SK-N-SH (cell line): ENCODE measurements around the gene ZNF469. TPM values are rescaled to one million over a fixed set of nuclear protein-coding genes. Genes with fewer than 3 reads are reported as not detected.

ENCODE experiments used
- CTCF ChIA-PET: fragments of 300-600, 350-600 bp; formaldehyde crosslinking; extraction: SDS; loops from one replicate; lab custom pipeline; 2021; lab: Yijun Ruan, JAX
- POLR2A ChIA-PET: fragments of 350-600 bp; sonication (Branson Sonifier 250); formaldehyde crosslinking; extraction: SDS; loops from one replicate; lab custom pipeline; 2020; ENCODE audit warnings: antibody characterized with exemption, inconsistent platforms; lab: Yijun Ruan, JAX
- DNase-seq: peaks from one replicate; pipeline ENCODE4 v3.0.0; 2012
- H2AFZ ChIP-seq: fragments of 200-600 bp; sonication (generic); 2 replicates; pipeline ENCODE4 v1.8.1; 2016; ENCODE audit warnings: antibody characterized with exemption, mild to moderate bottlenecking, low read depth
- H3F3A ChIP-seq: fragments of 200-600 bp; sonication (generic); replicated peaks from 2 replicates; pipeline ENCODE3; 2016; ENCODE audit warnings: antibody characterized with exemption, mild to moderate bottlenecking; ENCODE audit not compliant: insufficient read depth
- H3K27ac ChIP-seq, 2 experiments: fragments of 200-500 bp in 1 of 2; fragments of 200-600 bp in 1 of 2; sonication (Bioruptor generic) in 1 of 2; sonication (generic), shearing (Covaris generic) in 1 of 2; 2 replicates each; pipeline versions ENCODE4 v1.5.1 to v1.6.1; 2014 to 2016; ENCODE audit warnings: low read depth in 2 of 2, inconsistent platforms in 1 of 2, low read length in 1 of 2, mild to moderate bottlenecking in 1 of 2, mixed read lengths in 1 of 2
- H3K27me3 ChIP-seq: fragments of 200-600 bp; sonication (generic), shearing (Covaris generic); 2 replicates; pipeline ENCODE4 v1.6.1; 2016; ENCODE audit warnings: mixed run types; ENCODE audit not compliant: insufficient read depth
- H3K36me3 ChIP-seq, 2 experiments: fragments of 200-500 bp in 1 of 2; fragments of 200-600 bp in 1 of 2; sonication (Bioruptor generic) in 1 of 2; sonication (generic) in 1 of 2; replicated peaks in 1 of 2; 2 replicates each; pipeline versions ENCODE3 to v1.5.1; 2014 to 2016; ENCODE audit warnings: low read length in 1 of 2, mild to moderate bottlenecking in 1 of 2; ENCODE audit not compliant: insufficient read depth in 2 of 2, control insufficient read depth in 1 of 2
- H3K4me1 ChIP-seq, 2 experiments: fragments of 200-500 bp in 1 of 2; fragments of 200-600 bp in 1 of 2; sonication (Bioruptor generic) in 1 of 2; sonication (generic), shearing (Covaris generic) in 1 of 2; 2 replicates each; pipeline versions ENCODE4 v1.5.1 to v1.6.1; 2014 to 2016; ENCODE audit warnings: low read depth in 1 of 2, low read length in 1 of 2, mixed run types in 1 of 2; ENCODE audit not compliant: insufficient read depth in 2 of 2, control insufficient read depth in 1 of 2
- H3K4me2 ChIP-seq: fragments of 200-600 bp; sonication (generic), shearing (Covaris generic); 2 replicates; pipeline ENCODE4 v1.6.1; 2017; ENCODE audit warnings: mixed run types
- H3K4me3 ChIP-seq, 2 experiments: fragments of 200-500 bp in 1 of 2; fragments of 200-600 bp in 1 of 2; sonication (Bioruptor generic) in 1 of 2; sonication (generic), shearing (Covaris generic) in 1 of 2; 2 replicates each; pipeline versions ENCODE4 v1.5.1 to v1.8.1; 2014 to 2016; ENCODE audit warnings: low read depth in 2 of 2, inconsistent platforms in 1 of 2, low read length in 1 of 2, mild to moderate bottlenecking in 1 of 2, mixed read lengths in 1 of 2, moderate library complexity in 1 of 2
- H3K79me2 ChIP-seq: fragments of 200-600 bp; sonication (generic); 2 replicates; pipeline ENCODE4 v1.8.1; 2017; ENCODE audit warnings: mild to moderate bottlenecking; ENCODE audit not compliant: insufficient read depth
- H3K9ac ChIP-seq: fragments of 200-600 bp; sonication (generic); 2 replicates; pipeline ENCODE4 v1.6.1; 2017; ENCODE audit warnings: mixed run types
- H3K9me2 ChIP-seq: fragments of 200-600 bp; sonication (generic); 2 replicates; pipeline ENCODE4 v1.6.1; 2017; ENCODE audit warnings: mixed run types
- H3K9me3 ChIP-seq: fragments of 200-600 bp; sonication (generic); 2 replicates; pipeline ENCODE4 v1.6.1; 2017; ENCODE audit warnings: mixed run types, mild to moderate bottlenecking, moderate library complexity
- H4K20me1 ChIP-seq: fragments of 200-600 bp; sonication (generic); 2 replicates; pipeline ENCODE4 v1.6.1; 2017; ENCODE audit warnings: mild to moderate bottlenecking, mixed run types; ENCODE audit not compliant: insufficient read depth
- EP300 ChIP-seq, 2 experiments: IDR thresholded peaks; 2 replicates each; pipeline versions ENCODE4 v1.4.0 to v1.6.1; 2012; ENCODE audit warnings: borderline replicate concordance in 1 of 2, low read depth in 1 of 2, low read length in 1 of 2
- FOSL2 ChIP-seq: IDR thresholded peaks from 2 replicates; pipeline ENCODE4 v1.4.0; 2012; ENCODE audit warnings: low read depth, mild to moderate bottlenecking, moderate library complexity, borderline replicate concordance
- FOXJ3 ChIP-seq: sonication (generic); formaldehyde crosslinking; IDR thresholded peaks from 2 replicates; pipeline ENCODE4 v1.5.1; 2020; ENCODE audit warnings: mild to moderate bottlenecking, missing genetic modification reagents
- FOXM1 ChIP-seq: IDR thresholded peaks from 2 replicates; pipeline ENCODE4 v1.4.0; 2012; ENCODE audit warnings: low read depth, mild to moderate bottlenecking
- MEF2A ChIP-seq: IDR thresholded peaks from 2 replicates; pipeline ENCODE4 v1.4.0; 2012; ENCODE audit warnings: low read depth, borderline replicate concordance
- MXI1 ChIP-seq: IDR thresholded peaks from 2 replicates; pipeline ENCODE4 v1.6.1; 2012; ENCODE audit warnings: mild to moderate bottlenecking, low read depth, low read length, improper control_type of control experiment
- NFIC ChIP-seq: IDR thresholded peaks from 2 replicates; pipeline ENCODE4 v1.4.0; 2012; ENCODE audit warnings: borderline replicate concordance
- RCOR1 ChIP-seq: fragments of 150-350 bp; IDR thresholded peaks from 2 replicates; pipeline ENCODE4 v1.6.1; 2017; ENCODE audit warnings: antibody characterized with exemption, low read length
- RFX5 ChIP-seq: IDR thresholded peaks from 2 replicates; pipeline ENCODE4 v1.6.1; 2012; ENCODE audit warnings: mild to moderate bottlenecking, improper control_type of control experiment, low read length
- RXRA ChIP-seq: IDR thresholded peaks from 2 replicates; pipeline ENCODE4 v1.4.0; 2012; ENCODE audit warnings: low read depth, mild to moderate bottlenecking, borderline replicate concordance
- SIN3A ChIP-seq: IDR thresholded peaks from 2 replicates; pipeline ENCODE4 v1.6.1; 2012; ENCODE audit warnings: low read depth, mild to moderate bottlenecking, low read length, moderate library complexity, borderline replicate concordance
- TAF1 ChIP-seq: IDR thresholded peaks from 2 replicates; pipeline ENCODE4 v1.6.1; 2012; ENCODE audit warnings: low read depth, mild to moderate bottlenecking, low read length, moderate library complexity, borderline replicate concordance
- TEAD4 ChIP-seq: IDR thresholded peaks from 2 replicates; pipeline ENCODE4 v1.4.0; 2012; ENCODE audit warnings: mild to moderate bottlenecking, borderline replicate concordance; ENCODE audit not compliant: insufficient read depth
- WGBS: methylation state at CpG from one replicate; pipeline ENCODE4 v1.1.6; 2017; ENCODE audit warnings: low lambda C conversion rate; 5-methylcytosine and 5-hydroxymethylcytosine counted together
- polyA plus RNA-seq, 3 experiments: library from polyadenylated mRNA; depleted of rRNA; stranded (reverse); fragments of >200 nt; gene quantifications; 2 replicates each; pipeline ENCODE4 v1.2.3, GENCODE V29; 2012
- TF ChIP-seq, protein P1 (sequence below): IDR thresholded peaks from 2 replicates; pipeline ENCODE4 v1.4.0; 2012; ENCODE audit warnings: low read depth
- TF ChIP-seq, protein P2 (sequence below): fragments of 200-600 bp; sonication (generic); IDR thresholded peaks from 2 replicates; pipeline ENCODE4 v1.6.1; 2017; ENCODE audit warnings: antibody characterized with exemption, mild to moderate bottlenecking, moderate library complexity
- TF ChIP-seq, protein P3 (sequence below): IDR thresholded peaks from 2 replicates; pipeline ENCODE4; 2012
- TF ChIP-seq, protein P4 (sequence below): IDR thresholded peaks from 2 replicates; pipeline ENCODE4 v1.4.0; 2012; ENCODE audit warnings: low read depth, borderline replicate concordance
- TF ChIP-seq, protein P5 (sequence below): fragments of 150-350 bp; IDR thresholded peaks from 2 replicates; pipeline ENCODE4 v1.6.1; 2016; ENCODE audit warnings: mild to moderate bottlenecking, low read depth, low read length

ZNF469 gene
- polyA plus RNA-seq, 1 of the 3 experiments (the other 2 are of a cell fraction), result 0.56 TPM

DNA sequence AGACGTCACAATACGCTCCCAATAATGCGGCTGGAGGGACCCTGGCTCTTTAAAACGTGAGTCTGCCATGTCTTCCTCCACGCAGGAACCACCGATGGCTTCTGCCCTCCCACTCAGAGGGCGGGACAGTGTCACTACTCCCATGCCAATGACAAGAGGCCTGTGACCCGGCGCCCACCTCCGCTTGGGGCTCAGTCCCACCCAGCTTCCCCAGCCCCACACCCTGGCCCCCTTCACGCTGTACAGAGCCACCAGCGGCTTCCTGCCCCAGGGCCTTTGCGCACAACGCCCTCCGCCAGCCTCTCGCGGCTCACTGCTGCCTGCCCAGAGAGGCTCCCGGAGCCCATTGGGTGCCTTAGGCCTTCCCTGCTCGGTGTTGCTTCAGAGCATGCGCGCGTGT lies 29.5 kb upstream of the ZNF469 start:
- DNase-seq, result no peak

DNA sequence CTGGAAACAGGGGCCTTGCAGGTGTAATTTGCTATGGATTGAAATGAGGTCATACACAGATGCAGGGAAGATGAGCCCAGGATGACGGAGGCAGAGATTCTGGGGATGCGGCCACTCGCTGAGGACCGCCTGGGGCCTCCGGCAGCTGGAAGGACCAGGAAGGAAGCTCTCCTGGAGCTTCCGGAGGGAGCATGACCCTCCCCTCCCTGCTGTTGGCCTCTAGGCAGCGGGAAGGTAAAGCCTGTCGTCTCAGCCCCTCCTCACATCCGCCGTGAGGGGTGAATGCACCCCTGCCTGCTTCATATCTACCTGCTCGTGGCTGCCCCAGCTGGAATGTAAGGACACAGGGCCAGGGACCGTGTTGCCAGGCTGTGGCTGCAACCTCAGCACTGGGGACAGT lies 29.1 kb upstream of the ZNF469 start:
- Histone ChIP-seq H3K9me2 (no peaks in the 10 kb centered on the region), H3F3A (no peaks in the 10 kb centered on the region), H3K4me3 (no peak overlapping the region), H3K4me1 (no peaks in the 10 kb centered on the region; a peak in 1 of 4 replicates), H2AFZ (no peak overlapping the region), H3K4me2 (no peak overlapping the region), H4K20me1 (no peaks in the 10 kb centered on the region), H3K36me3 (no peaks in the 10 kb centered on the region), H3K79me2 (no peaks in the 10 kb centered on the region), H3K27ac (no peak overlapping the region), H3K27me3 (no peaks in the 10 kb centered on the region), H3K9me3 (no peaks in the 10 kb centered on the region), H3K9ac (no peak overlapping the region)
- ChIA-PET POLR2A (no interaction called here), CTCF (no interaction called here)
- peak; percentile 36 for DNase-seq
- 97% methylated on average over 6 of the region's 12 CpGs for WGBS
- TF ChIP-seq FOXJ3 (no peak), MEF2A (no peak), TAF1 (no peak), SIN3A (no peak), EP300 (IDR thresholded peaks at IDR 0.05; ENCODE audit: borderline replicate concordance in 1 of 2, low read depth in 1 of 2, low read length in 1 of 2) (no peak), TEAD4 (no peak), FOXM1 (no peak)
- TF ChIP-seq, protein P1, sequence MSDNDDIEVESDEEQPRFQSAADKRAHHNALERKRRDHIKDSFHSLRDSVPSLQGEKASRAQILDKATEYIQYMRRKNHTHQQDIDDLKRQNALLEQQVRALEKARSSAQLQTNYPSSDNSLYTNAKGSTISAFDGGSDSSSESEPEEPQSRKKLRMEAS, result no peak
- TF ChIP-seq, protein P2, sequence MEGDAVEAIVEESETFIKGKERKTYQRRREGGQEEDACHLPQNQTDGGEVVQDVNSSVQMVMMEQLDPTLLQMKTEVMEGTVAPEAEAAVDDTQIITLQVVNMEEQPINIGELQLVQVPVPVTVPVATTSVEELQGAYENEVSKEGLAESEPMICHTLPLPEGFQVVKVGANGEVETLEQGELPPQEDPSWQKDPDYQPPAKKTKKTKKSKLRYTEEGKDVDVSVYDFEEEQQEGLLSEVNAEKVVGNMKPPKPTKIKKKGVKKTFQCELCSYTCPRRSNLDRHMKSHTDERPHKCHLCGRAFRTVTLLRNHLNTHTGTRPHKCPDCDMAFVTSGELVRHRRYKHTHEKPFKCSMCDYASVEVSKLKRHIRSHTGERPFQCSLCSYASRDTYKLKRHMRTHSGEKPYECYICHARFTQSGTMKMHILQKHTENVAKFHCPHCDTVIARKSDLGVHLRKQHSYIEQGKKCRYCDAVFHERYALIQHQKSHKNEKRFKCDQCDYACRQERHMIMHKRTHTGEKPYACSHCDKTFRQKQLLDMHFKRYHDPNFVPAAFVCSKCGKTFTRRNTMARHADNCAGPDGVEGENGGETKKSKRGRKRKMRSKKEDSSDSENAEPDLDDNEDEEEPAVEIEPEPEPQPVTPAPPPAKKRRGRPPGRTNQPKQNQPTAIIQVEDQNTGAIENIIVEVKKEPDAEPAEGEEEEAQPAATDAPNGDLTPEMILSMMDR, result no peak

More for the DNA sequence above, 29.5 kb upstream of the ZNF469 start:
- no peak overlapping the region for H3K4me3 ChIP-seq
- TF ChIP-seq, protein P3, sequence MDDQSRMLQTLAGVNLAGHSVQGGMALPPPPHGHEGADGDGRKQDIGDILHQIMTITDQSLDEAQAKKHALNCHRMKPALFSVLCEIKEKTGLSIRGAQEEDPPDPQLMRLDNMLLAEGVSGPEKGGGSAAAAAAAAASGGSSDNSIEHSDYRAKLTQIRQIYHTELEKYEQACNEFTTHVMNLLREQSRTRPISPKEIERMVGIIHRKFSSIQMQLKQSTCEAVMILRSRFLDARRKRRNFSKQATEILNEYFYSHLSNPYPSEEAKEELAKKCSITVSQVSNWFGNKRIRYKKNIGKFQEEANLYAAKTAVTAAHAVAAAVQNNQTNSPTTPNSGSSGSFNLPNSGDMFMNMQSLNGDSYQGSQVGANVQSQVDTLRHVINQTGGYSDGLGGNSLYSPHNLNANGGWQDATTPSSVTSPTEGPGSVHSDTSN, result no peak
- TF ChIP-seq FOSL2 (no peak), MXI1 (no peak), MEF2A (no peak), RCOR1 (no peak), SIN3A (no peak), NFIC (no peak), RFX5 (no peak), RXRA (no peak)
- TF ChIP-seq, protein P4, sequence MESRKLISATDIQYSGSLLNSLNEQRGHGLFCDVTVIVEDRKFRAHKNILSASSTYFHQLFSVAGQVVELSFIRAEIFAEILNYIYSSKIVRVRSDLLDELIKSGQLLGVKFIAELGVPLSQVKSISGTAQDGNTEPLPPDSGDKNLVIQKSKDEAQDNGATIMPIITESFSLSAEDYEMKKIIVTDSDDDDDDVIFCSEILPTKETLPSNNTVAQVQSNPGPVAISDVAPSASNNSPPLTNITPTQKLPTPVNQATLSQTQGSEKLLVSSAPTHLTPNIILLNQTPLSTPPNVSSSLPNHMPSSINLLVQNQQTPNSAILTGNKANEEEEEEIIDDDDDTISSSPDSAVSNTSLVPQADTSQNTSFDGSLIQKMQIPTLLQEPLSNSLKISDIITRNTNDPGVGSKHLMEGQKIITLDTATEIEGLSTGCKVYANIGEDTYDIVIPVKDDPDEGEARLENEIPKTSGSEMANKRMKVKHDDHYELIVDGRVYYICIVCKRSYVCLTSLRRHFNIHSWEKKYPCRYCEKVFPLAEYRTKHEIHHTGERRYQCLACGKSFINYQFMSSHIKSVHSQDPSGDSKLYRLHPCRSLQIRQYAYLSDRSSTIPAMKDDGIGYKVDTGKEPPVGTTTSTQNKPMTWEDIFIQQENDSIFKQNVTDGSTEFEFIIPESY, result no peak
- TF ChIP-seq, protein P5, sequence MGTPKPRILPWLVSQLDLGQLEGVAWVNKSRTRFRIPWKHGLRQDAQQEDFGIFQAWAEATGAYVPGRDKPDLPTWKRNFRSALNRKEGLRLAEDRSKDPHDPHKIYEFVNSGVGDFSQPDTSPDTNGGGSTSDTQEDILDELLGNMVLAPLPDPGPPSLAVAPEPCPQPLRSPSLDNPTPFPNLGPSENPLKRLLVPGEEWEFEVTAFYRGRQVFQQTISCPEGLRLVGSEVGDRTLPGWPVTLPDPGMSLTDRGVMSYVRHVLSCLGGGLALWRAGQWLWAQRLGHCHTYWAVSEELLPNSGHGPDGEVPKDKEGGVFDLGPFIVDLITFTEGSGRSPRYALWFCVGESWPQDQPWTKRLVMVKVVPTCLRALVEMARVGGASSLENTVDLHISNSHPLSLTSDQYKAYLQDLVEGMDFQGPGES, result no peak
- ChIA-PET POLR2A (no interaction called here), CTCF (no interaction called here)
- no peak overlapping the region for H3K9ac ChIP-seq
- no peaks in the 10 kb centered on the region for H3K9me2 ChIP-seq
- H3K9me3 ChIP-seq, result no peaks in the 10 kb centered on the region
- no peaks in the 10 kb centered on the region for H3K27me3 ChIP-seq
- H4K20me1 ChIP-seq, result no peaks in the 10 kb centered on the region
- H3K27ac ChIP-seq, result no peak overlapping the region
- 88% methylated on average over 18 of the region's 22 CpGs for WGBS
- no peak overlapping the region for H2AFZ ChIP-seq
- no peaks in the 10 kb centered on the region for H3F3A ChIP-seq
- H3K79me2 ChIP-seq, result no peaks in the 10 kb centered on the region
- H3K4me2 ChIP-seq, result no peak overlapping the region
- no peaks in the 10 kb centered on the region for H3K36me3 ChIP-seq
- H3K4me1 ChIP-seq, result no peaks in the 10 kb centered on the region; a peak in 1 of 4 replicates
